ENCODE results near the gene GDAP1L1. TPM values are rescaled to one million over a fixed set of nuclear protein-coding genes. Genes with fewer than 3 reads are reported as not detected.

GDAP1L1 gene
- polyA plus RNA-seq, 4 donors: 0.54 to 1.5 (median 1.1) TPM; not detected in 1

DNA sequence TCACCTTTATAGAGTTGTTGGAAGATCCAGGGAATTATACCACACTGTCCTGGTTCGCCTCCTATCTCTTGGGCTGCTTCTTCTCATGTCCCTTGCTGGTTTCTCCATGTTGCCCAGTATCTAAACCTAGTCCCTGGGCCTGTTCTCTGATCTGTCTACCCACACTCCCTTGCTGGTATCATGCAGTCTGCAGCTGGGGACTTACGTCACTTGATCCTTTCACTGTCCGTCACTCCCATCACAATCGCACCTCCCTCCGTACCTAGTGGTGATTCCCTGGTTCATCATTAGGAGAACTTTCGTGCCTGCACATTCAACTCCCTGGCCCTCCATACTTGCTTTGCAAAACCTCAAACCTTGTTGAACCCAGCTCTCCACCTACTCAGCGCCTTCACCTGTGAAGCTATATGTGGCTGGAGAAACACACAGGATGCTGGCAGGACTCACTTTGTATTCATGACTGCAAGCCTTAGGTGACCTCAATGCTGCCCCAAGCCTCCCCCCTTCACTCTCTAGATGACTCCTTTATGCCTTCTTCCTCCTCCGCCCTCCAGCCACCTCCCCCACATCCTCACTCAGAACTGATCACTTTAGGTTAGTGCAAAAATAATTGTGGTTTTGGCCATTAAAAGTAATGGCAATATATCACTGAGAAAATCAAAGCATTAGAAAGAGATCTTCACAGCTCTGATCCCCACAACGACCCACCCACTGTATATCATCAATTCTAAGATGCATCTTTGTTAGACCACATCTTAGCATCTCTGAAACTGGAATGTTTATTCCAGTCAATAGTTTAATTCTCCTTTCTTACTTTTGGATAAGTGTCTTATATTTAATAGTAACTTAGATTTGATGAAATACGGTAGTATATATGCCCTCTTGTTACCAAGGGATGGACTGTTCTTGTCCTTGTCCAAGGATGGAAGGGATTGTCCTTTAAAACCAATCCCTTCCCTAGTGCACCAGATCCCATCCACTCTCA, 26.4 kb downstream of the GDAP1L1 start:
- 88 to 94% (median 89%) methylated on average over 10 of the region's 10 CpGs for WGBS, 3 donors

GRCh38 chr20:44274303-44275017, 27.4 kb downstream of the GDAP1L1 start:
- Histone ChIP-seq H3K9me3 (ENCODE audit: control insufficient read depth in 2 of 2, insufficient read depth in 1 of 2, low read depth in 1 of 2, low read length in 1 of 2) (peaks cover 0 to 5% of the 10 kb centered on the region in 2 donors), H3K27ac (ENCODE audit: low read depth in 1 of 3, low read length in 2 of 3) (no peak overlapping the region), H3K4me1 (ENCODE audit: control insufficient read depth in 3 of 3, insufficient read depth in 2 of 3, low read depth in 1 of 3, low read length in 2 of 3) (no peaks in the 10 kb centered on the region), H3K36me3 (ENCODE audit: control insufficient read depth in 3 of 3, insufficient read depth in 2 of 3, low read depth in 1 of 3, low read length in 3 of 3) (peaks cover 0 to 13% (median 0%) of the 10 kb centered on the region in 3 donors), H3K27me3 (ENCODE audit: control insufficient read depth in 3 of 3, insufficient read depth in 3 of 3, low read length in 3 of 3) (no peaks in the 10 kb centered on the region), H3K4me3 (ENCODE audit: low read depth in 1 of 3, low read length in 3 of 3) (no peak overlapping the region)
- 65 to 77% (median 75%) methylated on average over 11 of the region's 11 CpGs for WGBS, 3 donors
- FAIRE-seq (no peak), DNase-seq (no peak)

More for the DNA sequence above, 26.4 kb downstream of the GDAP1L1 start:
- Histone ChIP-seq H3K27me3 (ENCODE audit: control insufficient read depth in 3 of 3, insufficient read depth in 3 of 3, low read length in 3 of 3) (no peaks in the 10 kb centered on the region), H3K4me3 (ENCODE audit: low read depth in 1 of 3, low read length in 3 of 3) (no peak overlapping the region), H3K9me3 (ENCODE audit: control insufficient read depth in 2 of 2, insufficient read depth in 1 of 2, low read depth in 1 of 2, low read length in 1 of 2) (peaks cover 0 to 8% of the 10 kb centered on the region in 2 donors), H3K36me3 (ENCODE audit: control insufficient read depth in 3 of 3, insufficient read depth in 2 of 3, low read depth in 1 of 3, low read length in 3 of 3) (peaks cover 0 to 9% (median 0%) of the 10 kb centered on the region in 3 donors), H3K27ac (ENCODE audit: low read depth in 1 of 3, low read length in 2 of 3) (no peak overlapping the region), H3K4me1 (ENCODE audit: control insufficient read depth in 3 of 3, insufficient read depth in 2 of 3, low read depth in 1 of 3, low read length in 2 of 3) (no peaks in the 10 kb centered on the region)
- DNase-seq (no peak), FAIRE-seq (no peak)

DNA sequence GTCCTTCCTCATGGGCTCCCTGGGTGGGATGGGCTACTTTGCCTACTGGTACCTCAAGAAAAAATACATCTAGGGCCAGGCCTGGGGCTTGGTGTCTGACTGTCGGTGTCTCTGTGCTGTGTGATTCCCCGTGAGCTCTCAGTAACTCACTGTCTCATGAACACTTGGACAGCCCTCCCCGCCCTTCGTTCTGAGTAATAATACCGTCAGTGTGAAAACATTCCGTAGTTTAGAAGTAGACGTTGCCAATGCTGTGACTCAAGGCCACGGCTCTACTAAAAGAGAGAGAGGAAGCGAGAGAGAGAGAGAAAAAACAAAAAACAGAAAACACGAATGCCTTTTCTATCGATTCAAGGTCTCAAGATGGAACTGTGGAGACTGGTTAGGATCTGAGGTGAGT, 32.1 kb downstream of the GDAP1L1 start:
- no peak overlapping the region for H3K4me3 ChIP-seq (ENCODE audit: low read depth in 1 of 3, low read length in 3 of 3)
- H3K9me3 ChIP-seq (ENCODE audit: control insufficient read depth in 2 of 2, insufficient read depth in 1 of 2, low read depth in 1 of 2, low read length in 1 of 2): no peaks in the 10 kb centered on the region
- DNase-seq (no peak), FAIRE-seq (no peak)
- no peak overlapping the region for H3K27ac ChIP-seq (ENCODE audit: low read depth in 1 of 3, low read length in 2 of 3)
- peaks cover 0 to 2% (median 0%) of the 10 kb centered on the region in 3 donors for H3K4me1 ChIP-seq (ENCODE audit: control insufficient read depth in 3 of 3, insufficient read depth in 2 of 3, low read depth in 1 of 3, low read length in 2 of 3)
- H3K36me3 ChIP-seq (ENCODE audit: control insufficient read depth in 3 of 3, insufficient read depth in 2 of 3, low read depth in 1 of 3, low read length in 3 of 3): peaks cover 0 to 7% (median 0%) of the 10 kb centered on the region in 3 donors
- WGBS, 3 donors: 89 to 97% (median 93%) methylated on average over 11 of the region's 11 CpGs
- no peaks in the 10 kb centered on the region for H3K27me3 ChIP-seq (ENCODE audit: control insufficient read depth in 3 of 3, insufficient read depth in 3 of 3, low read length in 3 of 3)

GRCh38 chr20:44280387-44280786, 33.3 kb downstream of the GDAP1L1 start:
- H3K4me1 ChIP-seq (ENCODE audit: control insufficient read depth in 3 of 3, insufficient read depth in 2 of 3, low read depth in 1 of 3, low read length in 2 of 3): peaks cover 0 to 2% (median 0%) of the 10 kb centered on the region in 3 donors
- no peak overlapping the region for H3K4me3 ChIP-seq (ENCODE audit: low read depth in 1 of 3, low read length in 3 of 3)
- H3K27me3 ChIP-seq (ENCODE audit: control insufficient read depth in 3 of 3, insufficient read depth in 3 of 3, low read length in 3 of 3): no peaks in the 10 kb centered on the region
- DNase-seq (peak in 1 of 2 donors; percentile 45), FAIRE-seq (no peak)
- WGBS, 3 donors: 67 to 92% (median 84%) methylated on average over 2 of the region's 2 CpGs
- peaks cover 0 to 7% (median 0%) of the 10 kb centered on the region in 3 donors for H3K36me3 ChIP-seq (ENCODE audit: control insufficient read depth in 3 of 3, insufficient read depth in 2 of 3, low read depth in 1 of 3, low read length in 3 of 3)
- H3K9me3 ChIP-seq (ENCODE audit: control insufficient read depth in 2 of 2, insufficient read depth in 1 of 2, low read depth in 1 of 2, low read length in 1 of 2): no peaks in the 10 kb centered on the region
- H3K27ac ChIP-seq (ENCODE audit: low read depth in 1 of 3, low read length in 2 of 3): no peak overlapping the region

- 19 to 58% (median 38%) methylated on average over 3 of the region's 3 CpGs for WGBS, 3 donors
Observed at GRCh38 chr20:44282192-44282591, 35.1 kb downstream of the GDAP1L1 start.

GRCh38 chr20:44284032-44284431, 36.9 kb downstream of the GDAP1L1 start:
- 90 to 100% (median 92%) methylated on average over 1 of the region's 1 CpG for WGBS, 3 donors
- H3K4me1 ChIP-seq (ENCODE audit: control insufficient read depth in 3 of 3, insufficient read depth in 2 of 3, low read depth in 1 of 3, low read length in 2 of 3): peaks cover 0 to 2% (median 0%) of the 10 kb centered on the region in 3 donors
- peaks cover 0 to under 1% (median 0%) of the 10 kb centered on the region in 3 donors for H3K36me3 ChIP-seq (ENCODE audit: control insufficient read depth in 3 of 3, insufficient read depth in 2 of 3, low read depth in 1 of 3, low read length in 3 of 3)
- DNase-seq: no peak
- FAIRE-seq: no peak
- no peak overlapping the region for H3K27ac ChIP-seq (ENCODE audit: low read depth in 1 of 3, low read length in 2 of 3)
- no peak overlapping the region for H3K4me3 ChIP-seq (ENCODE audit: low read depth in 1 of 3, low read length in 3 of 3)
- peaks cover 0 to 12% of the 10 kb centered on the region in 2 donors for H3K9me3 ChIP-seq (ENCODE audit: control insufficient read depth in 2 of 2, insufficient read depth in 1 of 2, low read depth in 1 of 2, low read length in 1 of 2)
- no peaks in the 10 kb centered on the region for H3K27me3 ChIP-seq (ENCODE audit: control insufficient read depth in 3 of 3, insufficient read depth in 3 of 3, low read length in 3 of 3)

More at GRCh38 chr20:44282192-44282591, 35.1 kb downstream of the GDAP1L1 start:
- no peak overlapping the region for H3K4me3 ChIP-seq (ENCODE audit: low read depth in 1 of 3, low read length in 3 of 3)
- FAIRE-seq (no peak), DNase-seq (peak; percentile 50 to 82)
- peaks cover 0 to 6% (median 0%) of the 10 kb centered on the region in 3 donors for H3K36me3 ChIP-seq (ENCODE audit: control insufficient read depth in 3 of 3, insufficient read depth in 2 of 3, low read depth in 1 of 3, low read length in 3 of 3)
- peaks cover 0 to under 1% of the 10 kb centered on the region in 2 donors for H3K9me3 ChIP-seq (ENCODE audit: control insufficient read depth in 2 of 2, insufficient read depth in 1 of 2, low read depth in 1 of 2, low read length in 1 of 2)
- peaks cover 0 to 2% (median 0%) of the 10 kb centered on the region in 3 donors for H3K4me1 ChIP-seq (ENCODE audit: control insufficient read depth in 3 of 3, insufficient read depth in 2 of 3, low read depth in 1 of 3, low read length in 2 of 3)
- no peak overlapping the region for H3K27ac ChIP-seq (ENCODE audit: low read depth in 1 of 3, low read length in 2 of 3)
- H3K27me3 ChIP-seq (ENCODE audit: control insufficient read depth in 3 of 3, insufficient read depth in 3 of 3, low read length in 3 of 3): no peaks in the 10 kb centered on the region

GRCh38 chr20:44287272-44288097, 40.4 kb downstream of the GDAP1L1 start:
- FAIRE-seq (no peak), DNase-seq (no peak)
- 66 to 84% (median 79%) methylated on average over 5 of the region's 5 CpGs for WGBS, 3 donors
- H3K27me3 ChIP-seq (ENCODE audit: control insufficient read depth in 3 of 3, insufficient read depth in 3 of 3, low read length in 3 of 3): no peaks in the 10 kb centered on the region
- no peak overlapping the region for H3K4me3 ChIP-seq (ENCODE audit: low read depth in 1 of 3, low read length in 3 of 3)
- no peaks in the 10 kb centered on the region for H3K4me1 ChIP-seq (ENCODE audit: control insufficient read depth in 3 of 3, insufficient read depth in 2 of 3, low read depth in 1 of 3, low read length in 2 of 3)
- H3K9me3 ChIP-seq (ENCODE audit: control insufficient read depth in 2 of 2, insufficient read depth in 1 of 2, low read depth in 1 of 2, low read length in 1 of 2): peaks cover 0 to 12% of the 10 kb centered on the region in 2 donors
- peaks cover 0 to 3% (median 0%) of the 10 kb centered on the region in 3 donors for H3K36me3 ChIP-seq (ENCODE audit: control insufficient read depth in 3 of 3, insufficient read depth in 2 of 3, low read depth in 1 of 3, low read length in 3 of 3)
- H3K27ac ChIP-seq (ENCODE audit: low read depth in 1 of 3, low read length in 2 of 3): no peak overlapping the region
